Astrocyte of the hippocampus (primary cell): ENCODE results near the gene GPATCH2.
"Not testable (repeated sequence)": the region's sequence is repeated elsewhere in the genome, so short reads cannot be mapped to it uniquely, and the experiment has no call there.

Experiments used
- DNase-seq: peaks from one replicate; pipeline ENCODE4 v3.0.0; 2011; ENCODE audit warnings: low read depth, low spot score

GPATCH2 gene

GRCh38 chr1:217526636-217527035 lies 104.3 kb downstream of the GPATCH2 start:
- DNase-seq, result no peak

GRCh38 chr1:217525773-217526490 lies 105.0 kb downstream of the GPATCH2 start:
- peak; percentile 8 for DNase-seq

- DNase-seq, result no peak
Observed at GRCh38 chr1:217524787-217525520, 105.9 kb downstream of the GPATCH2 start.

- not testable (repeated sequence) for DNase-seq
Observed at GRCh38 chr1:217523921-217524320, 107.0 kb downstream of the GPATCH2 start.

- no peak for DNase-seq
Observed at GRCh38 chr1:217522277-217522676, 108.6 kb downstream of the GPATCH2 start.

GRCh38 chr1:217521317-217521716 lies 109.6 kb downstream of the GPATCH2 start:
- no peak for DNase-seq

- no peak for DNase-seq
Observed at GRCh38 chr1:217506878-217507277, 124.0 kb downstream of the GPATCH2 start.

GRCh38 chr1:217498209-217498608 lies 132.7 kb downstream of the GPATCH2 start:
- no peak for DNase-seq

- no peak for DNase-seq
Observed at GRCh38 chr1:217495249-217495648, 135.6 kb downstream of the GPATCH2 start.

GRCh38 chr1:217494767-217495166 lies 136.1 kb downstream of the GPATCH2 start:
- DNase-seq, result no peak

GRCh38 chr1:217493290-217493689 lies 137.6 kb downstream of the GPATCH2 start:
- no peak for DNase-seq

GRCh38 chr1:217484871-217485270 lies 146.0 kb downstream of the GPATCH2 start:
- DNase-seq, result no peak

- peak; percentile 77 for DNase-seq
Observed at GRCh38 chr1:217482356-217483102, 148.4 kb downstream of the GPATCH2 start.

- DNase-seq, result no peak
Observed at GRCh38 chr1:217478450-217478849, 152.4 kb downstream of the GPATCH2 start.

GRCh38 chr1:217472915-217473314 lies 158.0 kb downstream of the GPATCH2 start:
- no peak for DNase-seq

GRCh38 chr1:217471403-217471802 lies 159.5 kb downstream of the GPATCH2 start:
- DNase-seq, result no peak

GRCh38 chr1:217469983-217470382 lies 160.9 kb downstream of the GPATCH2 start:
- DNase-seq, result no peak

GRCh38 chr1:217465102-217465501 lies 165.8 kb downstream of the GPATCH2 start:
- no peak for DNase-seq

- DNase-seq, result no peak
Observed at GRCh38 chr1:217462666-217463065, 168.2 kb downstream of the GPATCH2 start.

GRCh38 chr1:217462159-217462558 lies 168.7 kb downstream of the GPATCH2 start:
- DNase-seq, result no peak

GRCh38 chr1:217457016-217457415 lies 173.9 kb downstream of the GPATCH2 start:
- no peak for DNase-seq

- no peak for DNase-seq
Observed at GRCh38 chr1:217456261-217456660, 174.6 kb downstream of the GPATCH2 start.
